Activated CD4-positive, alpha-beta T cell treated with anti-CD3 and anti-CD28 coated beads for 36 hours (primary cell): ENCODE measurements around the gene SLC39A11. TPM values are rescaled to one million over a fixed set of nuclear protein-coding genes. Genes with fewer than 3 reads are reported as not detected.
"Not testable (repeated sequence)": the region's sequence is repeated elsewhere in the genome, so short reads cannot be mapped to it uniquely, and the experiment has no call there.

Source experiments
- ATAC-seq: fragments of 200-7000 bp; cut with Tn5 transposase; one replicate; pipeline ENCODE4 v1.10.0; 2021; ENCODE audit warnings: mild to moderate bottlenecking, moderate library complexity
- CTCF ChIA-PET: fragments of 350-600 bp; sonication (Branson Sonifier 250); formaldehyde crosslinking; loops from one replicate; lab custom pipeline; 2021; ENCODE audit warnings: antibody characterized with exemption; lab: Charles Lee
- POLR2A ChIA-PET: fragments of 350-600 bp; sonication (Branson Sonifier 250); formaldehyde crosslinking; loops from one replicate; lab custom pipeline; 2021; ENCODE audit warnings: antibody characterized with exemption, inconsistent platforms; lab: Charles Lee
- DNase-seq: peaks from one replicate; pipeline ENCODE4 v3.0.0-alpha.2; 2020
- H3K27ac Mint-ChIP-seq: one replicate; pipeline ENCODE4 v1.8.0; 2021; ENCODE audit warnings: mixed read lengths
- H3K27me3 Mint-ChIP-seq: one replicate; pipeline ENCODE4 v1.8.0; 2021; ENCODE audit warnings: mixed read lengths
- H3K36me3 Mint-ChIP-seq: one replicate; pipeline ENCODE4 v1.8.0; 2021; ENCODE audit warnings: low read depth, mixed read lengths
- H3K4me1 Mint-ChIP-seq: one replicate; pipeline ENCODE4 v1.8.0; 2021; ENCODE audit warnings: mixed read lengths
- H3K4me3 Mint-ChIP-seq: one replicate; pipeline ENCODE4 v1.8.0; 2021; ENCODE audit warnings: mild to moderate bottlenecking, moderate library complexity, mixed read lengths
- H3K9me3 Mint-ChIP-seq: one replicate; pipeline ENCODE4 v1.8.0; 2021; ENCODE audit warnings: low read depth, mixed read lengths
- intact Hi-C, 2 experiments: fragments of 100-400 bp; cut with DNase I in 1 of 2; cut with micrococcal nuclease in 1 of 2; formaldehyde crosslinking; loops; one replicate each; pipeline versions ENCODE4 v1.14.2 to v1.15.1; 2022 to 2024; cut with DNase I, micrococcal nuclease
- total RNA-seq, 2 experiments: library from RNA; stranded (reverse); gene quantifications; one replicate each; pipeline ENCODE4 v1.2.3, GENCODE V29; 2021

Gene SLC39A11
- total RNA-seq, 2 experiments from 2014 or later: 12.5 to 17.2 TPM

- Mint-ChIP-seq H3K36me3 (peaks cover 10% of the 10 kb centered on the region), H3K4me1 (no peaks in the 10 kb centered on the region), H3K9me3 (no peaks in the 10 kb centered on the region), H3K4me3 (no peak overlapping the region), H3K27me3 (no peaks in the 10 kb centered on the region), H3K27ac (no peak overlapping the region)
- ATAC-seq (no peak), DNase-seq (no peak)
- CTCF ChIA-PET: no interaction called here
- intact Hi-C loops: no loop called here
- POLR2A ChIA-PET: no interaction called here
These were observed 149.9 kb downstream of the SLC39A11 start for GRCh38 chr17:72942579-72942978.

DNA sequence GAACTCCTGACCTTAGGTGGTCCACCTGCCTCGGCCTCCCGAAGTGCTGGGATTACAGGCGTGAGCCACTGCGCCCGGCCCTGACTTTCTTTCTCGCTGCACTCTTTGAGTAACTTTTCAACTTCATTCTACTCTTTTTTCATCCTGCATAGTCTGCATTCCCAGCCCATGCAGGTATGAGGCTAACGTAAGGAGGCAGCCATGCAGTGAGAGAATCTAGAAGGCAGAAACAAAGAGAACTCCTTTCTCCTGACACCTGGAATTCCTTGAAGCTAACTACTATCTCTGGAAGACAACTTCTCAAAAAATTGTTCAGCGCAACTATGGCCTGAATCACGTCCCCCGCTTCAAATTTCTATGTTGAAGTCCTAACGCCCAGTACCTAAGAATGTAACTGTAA, 152.0 kb downstream of the SLC39A11 start:
- POLR2A ChIA-PET: no interaction called here
- H3K4me3 Mint-ChIP-seq: no peak overlapping the region
- no peaks in the 10 kb centered on the region for H3K4me1 Mint-ChIP-seq
- intact Hi-C loops: no loop called here
- DNase-seq: no peak
- ATAC-seq: no peak
- CTCF ChIA-PET: no interaction called here
- no peaks in the 10 kb centered on the region for H3K27me3 Mint-ChIP-seq
- H3K9me3 Mint-ChIP-seq: no peaks in the 10 kb centered on the region
- no peak overlapping the region for H3K27ac Mint-ChIP-seq
- H3K36me3 Mint-ChIP-seq: peaks cover 3% of the 10 kb centered on the region

- ATAC-seq (no peak), DNase-seq (no peak)
- ChIA-PET POLR2A (no interaction called here), CTCF (interaction anchor here (0.6 kb wide), 1 partner anchor 432 kb away, joined by 3 read pairs; no protein-coding TSS in a partner anchor)
- intact Hi-C loops: no loop called here
- H3K9me3 Mint-ChIP-seq: no peaks in the 10 kb centered on the region
- peaks cover 6% of the 10 kb centered on the region for H3K36me3 Mint-ChIP-seq
- H3K4me3 Mint-ChIP-seq: no peak overlapping the region
- no peak overlapping the region for H3K27ac Mint-ChIP-seq
- no peaks in the 10 kb centered on the region for H3K27me3 Mint-ChIP-seq
- no peaks in the 10 kb centered on the region for H3K4me1 Mint-ChIP-seq
These were observed 154.0 kb downstream of the SLC39A11 start for GRCh38 chr17:72938482-72938881.

- Mint-ChIP-seq H3K4me3 (no peak overlapping the region), H3K36me3 (peaks cover 5% of the 10 kb centered on the region), H3K27ac (no peak overlapping the region), H3K9me3 (no peaks in the 10 kb centered on the region), H3K4me1 (peaks cover 3% of the 10 kb centered on the region), H3K27me3 (no peaks in the 10 kb centered on the region)
- DNase-seq (no peak), ATAC-seq (no peak)
- intact Hi-C loops: no loop called here
- CTCF ChIA-PET: interaction anchor here (0.6 kb wide), 1 partner anchor 256 kb away, joined by 3 read pairs; no protein-coding TSS in a partner anchor
- POLR2A ChIA-PET: no interaction called here
These were observed 154.8 kb downstream of the SLC39A11 start for GRCh38 chr17:72937707-72938106.

- DNase-seq, H3K27me3 Mint-ChIP-seq, H3K4me1 Mint-ChIP-seq, H3K36me3 Mint-ChIP-seq, H3K27ac Mint-ChIP-seq, intact Hi-C loops, H3K9me3 Mint-ChIP-seq, ATAC-seq, POLR2A ChIA-PET, H3K4me3 Mint-ChIP-seq, CTCF ChIA-PET: not testable (repeated sequence)
These were observed 155.2 kb downstream of the SLC39A11 start for GRCh38 chr17:72937254-72937653.

GRCh38 chr17:72935984-72936383, 156.5 kb downstream of the SLC39A11 start:
- no peaks in the 10 kb centered on the region for H3K9me3 Mint-ChIP-seq
- no peak overlapping the region for H3K4me3 Mint-ChIP-seq
- POLR2A ChIA-PET: no interaction called here
- DNase-seq: no peak
- peaks cover 5% of the 10 kb centered on the region for H3K36me3 Mint-ChIP-seq
- intact Hi-C loops: no loop called here
- H3K27ac Mint-ChIP-seq: no peak overlapping the region
- H3K27me3 Mint-ChIP-seq: no peaks in the 10 kb centered on the region
- CTCF ChIA-PET: no interaction called here
- ATAC-seq: no peak
- peaks cover 14% of the 10 kb centered on the region for H3K4me1 Mint-ChIP-seq

GRCh38 chr17:72934927-72935326, 157.6 kb downstream of the SLC39A11 start:
- peaks cover 5% of the 10 kb centered on the region for H3K36me3 Mint-ChIP-seq
- ATAC-seq (no peak), DNase-seq (no peak)
- POLR2A ChIA-PET: no interaction called here
- H3K27me3 Mint-ChIP-seq: no peaks in the 10 kb centered on the region
- H3K27ac Mint-ChIP-seq: no peak overlapping the region
- CTCF ChIA-PET: no interaction called here
- H3K4me3 Mint-ChIP-seq: no peak overlapping the region
- H3K4me1 Mint-ChIP-seq: peaks cover 16% of the 10 kb centered on the region
- intact Hi-C loops: no loop called here
- no peaks in the 10 kb centered on the region for H3K9me3 Mint-ChIP-seq

- Mint-ChIP-seq H3K9me3 (no peaks in the 10 kb centered on the region), H3K36me3 (peaks cover 5% of the 10 kb centered on the region), H3K27ac (no peak overlapping the region), H3K4me1 (peaks cover 16% of the 10 kb centered on the region), H3K27me3 (no peaks in the 10 kb centered on the region), H3K4me3 (no peak overlapping the region)
- intact Hi-C loops: no loop called here
- peak; percentile 77 for ATAC-seq
- peak; percentile 17 for DNase-seq
- ChIA-PET POLR2A (no interaction called here), CTCF (no interaction called here)
These were observed 160.9 kb downstream of the SLC39A11 start for GRCh38 chr17:72931635-72932034.

GRCh38 chr17:72931163-72931562, 161.3 kb downstream of the SLC39A11 start:
- intact Hi-C loops: no loop called here
- peak overlapping the region; percentile 2 for H3K27ac Mint-ChIP-seq
- DNase-seq: peak; percentile 44
- no peak overlapping the region for H3K4me3 Mint-ChIP-seq
- CTCF ChIA-PET: no interaction called here
- H3K9me3 Mint-ChIP-seq: no peaks in the 10 kb centered on the region
- peaks cover 4% of the 10 kb centered on the region for H3K36me3 Mint-ChIP-seq
- H3K4me1 Mint-ChIP-seq: peaks cover 16% of the 10 kb centered on the region
- POLR2A ChIA-PET: interaction anchor here (0.5 kb wide), 1 partner anchor 934 kb away, joined by 3 read pairs; no protein-coding TSS in a partner anchor
- peak; percentile 81 for ATAC-seq
- H3K27me3 Mint-ChIP-seq: no peaks in the 10 kb centered on the region

- peaks cover 6% of the 10 kb centered on the region for H3K36me3 Mint-ChIP-seq
- ChIA-PET CTCF (interaction anchor here (0.8 kb wide), 1 partner anchor 95 kb away, joined by 3 read pairs; no protein-coding TSS in a partner anchor), POLR2A (no interaction called here)
- intact Hi-C loops: no loop called here
- no peak for DNase-seq
- no peaks in the 10 kb centered on the region for H3K9me3 Mint-ChIP-seq
- H3K4me1 Mint-ChIP-seq: peaks cover 16% of the 10 kb centered on the region
- no peak for ATAC-seq
- no peak overlapping the region for H3K4me3 Mint-ChIP-seq
- H3K27me3 Mint-ChIP-seq: no peaks in the 10 kb centered on the region
- H3K27ac Mint-ChIP-seq: no peak overlapping the region
These were observed 162.5 kb downstream of the SLC39A11 start for GRCh38 chr17:72930031-72930430.

- CTCF ChIA-PET: no interaction called here
- peaks cover 16% of the 10 kb centered on the region for H3K4me1 Mint-ChIP-seq
- POLR2A ChIA-PET: no interaction called here
- intact Hi-C loops: no loop called here
- no peak overlapping the region for H3K27ac Mint-ChIP-seq
- ATAC-seq: no peak
- H3K9me3 Mint-ChIP-seq: no peaks in the 10 kb centered on the region
- H3K27me3 Mint-ChIP-seq: no peaks in the 10 kb centered on the region
- no peak for DNase-seq
- H3K36me3 Mint-ChIP-seq: peaks cover 4% of the 10 kb centered on the region
- no peak overlapping the region for H3K4me3 Mint-ChIP-seq
These were observed 163.9 kb downstream of the SLC39A11 start for GRCh38 chr17:72928454-72929136.

GRCh38 chr17:72927760-72928159, 164.7 kb downstream of the SLC39A11 start:
- ChIA-PET POLR2A (no interaction called here), CTCF (no interaction called here)
- peaks cover 14% of the 10 kb centered on the region for H3K4me1 Mint-ChIP-seq
- peaks cover 5% of the 10 kb centered on the region for H3K36me3 Mint-ChIP-seq
- no peak for DNase-seq
- no peaks in the 10 kb centered on the region for H3K9me3 Mint-ChIP-seq
- no peak overlapping the region for H3K4me3 Mint-ChIP-seq
- intact Hi-C loops: no loop called here
- no peak overlapping the region for H3K27ac Mint-ChIP-seq
- no peaks in the 10 kb centered on the region for H3K27me3 Mint-ChIP-seq
- ATAC-seq: no peak
